Suprapubic skin (tissue), 4 donors: ENCODE measurements around the gene HTR1D.

Experiments
- CTCF ChIP-seq, 2 donors: fragments of 200-600 bp in 1 of 2; fragments of 450-650 bp in 1 of 2; sonication (generic) in 1 of 2; IDR thresholded peaks; one replicate each; pipeline ENCODE4 v1.5.1; 2016 to 2019; ENCODE audit warnings: antibody characterized with exemption in 2 of 2, mild to moderate bottlenecking in 1 of 2, moderate library complexity in 1 of 2
- POLR2A ChIP-seq, 2 donors: fragments of 450-650 bp; IDR thresholded peaks; one replicate each; pipeline ENCODE4 v1.6.1; 2017; ENCODE audit warnings: antibody characterized with exemption in 2 of 2, mild to moderate bottlenecking in 2 of 2, moderate library complexity in 2 of 2
- POLR2AphosphoS5 ChIP-seq, 3 donors: sonication (generic); formaldehyde crosslinking; IDR thresholded peaks; one replicate each; pipeline ENCODE4 v1.6.1; 2017; ENCODE audit warnings: antibody characterized with exemption in 3 of 3

GRCh38 chr1:23246274-23246673, 29.0 kb upstream of the HTR1D start:
- TF ChIP-seq CTCF (IDR thresholded peaks at IDR 0.05) (no peak), POLR2AphosphoS5 (IDR thresholded peaks at IDR 0.05) (no peak), POLR2A (IDR thresholded peaks at IDR 0.05) (no peak)
